Eye (tissue), 1 donor: ENCODE measurements around the gene MX1.

Source experiments
- DNase-seq: peaks from one replicate; pipeline ENCODE4 v3.0.0-alpha.2; 2015

The MX1 gene, protein sequence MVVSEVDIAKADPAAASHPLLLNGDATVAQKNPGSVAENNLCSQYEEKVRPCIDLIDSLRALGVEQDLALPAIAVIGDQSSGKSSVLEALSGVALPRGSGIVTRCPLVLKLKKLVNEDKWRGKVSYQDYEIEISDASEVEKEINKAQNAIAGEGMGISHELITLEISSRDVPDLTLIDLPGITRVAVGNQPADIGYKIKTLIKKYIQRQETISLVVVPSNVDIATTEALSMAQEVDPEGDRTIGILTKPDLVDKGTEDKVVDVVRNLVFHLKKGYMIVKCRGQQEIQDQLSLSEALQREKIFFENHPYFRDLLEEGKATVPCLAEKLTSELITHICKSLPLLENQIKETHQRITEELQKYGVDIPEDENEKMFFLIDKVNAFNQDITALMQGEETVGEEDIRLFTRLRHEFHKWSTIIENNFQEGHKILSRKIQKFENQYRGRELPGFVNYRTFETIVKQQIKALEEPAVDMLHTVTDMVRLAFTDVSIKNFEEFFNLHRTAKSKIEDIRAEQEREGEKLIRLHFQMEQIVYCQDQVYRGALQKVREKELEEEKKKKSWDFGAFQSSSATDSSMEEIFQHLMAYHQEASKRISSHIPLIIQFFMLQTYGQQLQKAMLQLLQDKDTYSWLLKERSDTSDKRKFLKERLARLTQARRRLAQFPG

DNA sequence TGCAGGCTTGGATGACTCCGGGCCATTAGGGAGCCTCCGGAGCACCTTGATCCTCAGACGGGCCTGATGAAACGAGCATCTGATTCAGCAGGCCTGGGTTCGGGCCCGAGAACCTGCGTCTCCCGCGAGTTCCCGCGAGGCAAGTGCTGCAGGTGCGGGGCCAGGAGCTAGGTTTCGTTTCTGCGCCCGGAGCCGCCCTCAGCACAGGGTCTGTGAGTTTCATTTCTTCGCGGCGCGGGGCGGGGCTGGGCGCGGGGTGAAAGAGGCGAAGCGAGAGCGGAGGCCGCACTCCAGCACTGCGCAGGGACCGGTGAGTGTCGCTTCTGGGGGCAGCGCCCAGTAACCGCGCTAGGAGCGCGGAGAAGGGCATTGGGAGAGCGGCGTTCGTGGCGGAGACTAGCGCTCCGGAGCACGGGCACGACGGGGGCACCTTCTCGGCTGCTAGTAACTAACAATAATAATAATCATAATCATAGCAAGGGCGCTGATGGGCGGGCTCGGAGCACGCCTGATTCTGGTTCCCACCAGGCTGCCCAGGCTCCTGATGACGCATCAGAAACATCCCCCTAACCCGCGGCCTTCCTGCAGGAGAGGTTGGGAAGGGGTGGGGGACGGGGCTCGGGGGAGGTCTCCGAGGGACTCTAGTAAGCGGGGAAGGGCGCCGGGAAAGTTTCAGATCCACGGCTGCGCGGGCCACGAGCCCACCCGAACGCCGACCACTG, at the start of gene MX1:
Gene MX1 (plus strand): TSS at position 286 of the 722 bp plus-strand sequence. CDS start 5,832 bp downstream, outside the sequence.
- DNase-seq: peak; percentile 73

DNA sequence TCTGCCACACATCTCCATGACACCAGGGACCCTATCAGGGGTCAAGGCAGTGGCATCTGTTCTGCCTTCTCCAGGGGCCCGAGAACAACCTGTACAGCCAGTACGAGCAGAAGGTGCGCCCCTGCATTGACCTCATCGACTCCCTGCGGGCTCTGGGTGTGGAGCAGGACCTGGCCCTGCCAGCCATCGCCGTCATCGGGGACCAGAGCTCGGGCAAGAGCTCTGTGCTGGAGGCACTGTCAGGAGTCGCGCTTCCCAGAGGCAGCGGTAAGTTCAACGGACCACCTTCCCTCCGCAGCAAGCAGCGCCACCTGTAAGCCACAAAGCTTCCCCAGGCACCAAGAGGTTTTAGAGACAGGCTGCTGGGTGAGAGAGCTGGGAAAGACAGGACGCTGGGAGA, 48.3 kb upstream of the MX1 start:
- no peak for DNase-seq

DNA sequence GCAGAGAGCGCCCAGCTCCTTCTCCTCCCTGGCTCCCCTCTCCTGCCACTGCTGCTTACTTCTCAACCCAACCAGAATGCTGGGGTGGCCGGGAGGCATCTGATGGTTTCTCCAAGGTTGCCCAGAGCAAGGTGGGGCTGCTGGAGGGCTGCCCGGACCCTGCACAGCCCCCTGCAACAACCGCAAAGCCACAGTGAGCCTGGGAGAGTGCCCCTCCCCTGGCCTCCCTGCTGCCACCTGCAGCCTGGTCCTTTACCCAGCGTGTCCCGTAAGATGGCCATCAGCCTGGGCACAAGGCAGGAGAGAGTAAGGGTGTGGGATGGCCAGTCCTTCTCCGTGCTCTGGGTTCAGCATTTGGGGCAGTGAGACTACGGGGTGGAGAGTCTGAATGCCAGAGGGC, 47.2 kb upstream of the MX1 start:
- DNase-seq: no peak

DNA sequence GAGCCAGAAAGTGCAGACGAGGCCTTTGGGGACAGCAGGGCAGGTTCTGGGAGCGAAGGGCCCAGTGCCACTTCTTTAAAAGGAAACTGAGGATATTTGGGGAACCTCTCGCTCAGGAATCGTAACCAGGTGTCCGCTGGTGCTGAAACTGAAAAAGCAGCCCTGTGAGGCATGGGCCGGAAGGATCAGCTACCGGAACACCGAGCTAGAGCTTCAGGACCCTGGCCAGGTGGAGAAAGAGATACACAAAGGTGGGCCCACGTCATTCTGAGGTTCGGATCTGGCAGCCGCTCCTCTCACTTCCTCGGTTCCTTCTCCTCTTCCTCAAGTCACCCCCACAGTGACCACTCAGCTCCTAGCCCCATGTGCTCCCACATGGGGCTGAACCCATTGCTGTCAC, 46.1 kb upstream of the MX1 start:
- DNase-seq: no peak

DNA sequence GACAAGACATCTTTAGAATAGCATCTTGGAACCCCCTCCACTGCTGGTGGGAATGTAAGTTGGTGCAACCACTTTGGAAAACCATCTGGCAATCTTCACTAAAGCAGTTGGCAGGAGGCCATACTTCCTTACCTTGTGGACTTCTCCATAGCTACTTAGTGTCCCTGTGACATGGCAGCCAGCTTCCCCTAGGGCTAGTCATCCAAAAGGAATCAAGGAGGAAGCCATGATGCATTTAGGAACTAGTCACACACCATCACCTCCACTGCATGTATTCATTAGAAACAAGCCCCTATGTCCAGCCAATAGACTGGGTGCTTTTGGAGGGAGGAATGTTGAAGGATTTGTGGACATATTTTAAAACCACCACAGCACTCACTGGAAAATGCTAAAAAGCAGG, 44.3 kb upstream of the MX1 start:
- no peak for DNase-seq

DNA sequence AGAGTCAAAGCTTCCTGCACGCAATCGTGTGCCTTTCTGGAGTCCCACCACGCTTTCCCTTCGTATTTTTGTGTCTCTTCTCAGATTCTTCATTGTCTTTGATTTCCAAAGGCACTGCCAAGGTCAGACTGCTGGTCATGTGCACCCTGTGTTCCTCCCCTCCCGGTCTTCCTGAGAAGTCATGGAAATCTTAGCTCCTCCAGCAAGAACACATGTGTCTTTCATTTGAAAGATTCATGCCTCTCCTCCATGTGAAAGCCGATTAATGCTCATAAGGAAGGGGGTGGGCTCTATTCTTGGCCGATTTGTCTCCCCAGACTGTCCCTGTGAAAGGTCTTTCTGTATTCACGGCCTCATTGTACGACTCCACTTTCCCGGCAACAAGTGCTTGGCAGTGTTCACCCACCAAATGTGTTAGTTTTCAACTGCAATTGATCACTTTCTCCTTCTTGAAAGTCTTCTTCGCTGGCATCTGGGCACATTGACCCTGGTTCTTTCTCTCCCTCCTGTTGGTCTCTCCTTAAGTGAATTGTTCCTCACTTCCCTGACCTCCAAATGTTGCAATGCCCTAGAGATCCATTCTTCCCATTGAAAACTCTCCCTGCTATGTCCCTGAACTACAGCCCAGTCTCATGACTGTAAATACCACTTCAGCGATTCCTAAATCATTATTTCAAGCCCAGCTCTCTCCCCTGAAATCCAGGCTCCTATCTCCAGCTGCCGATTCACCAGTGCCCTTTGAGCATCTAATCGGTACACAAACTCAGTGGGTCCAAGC, 38.8 kb upstream of the MX1 start:
- DNase-seq: no peak

DNA sequence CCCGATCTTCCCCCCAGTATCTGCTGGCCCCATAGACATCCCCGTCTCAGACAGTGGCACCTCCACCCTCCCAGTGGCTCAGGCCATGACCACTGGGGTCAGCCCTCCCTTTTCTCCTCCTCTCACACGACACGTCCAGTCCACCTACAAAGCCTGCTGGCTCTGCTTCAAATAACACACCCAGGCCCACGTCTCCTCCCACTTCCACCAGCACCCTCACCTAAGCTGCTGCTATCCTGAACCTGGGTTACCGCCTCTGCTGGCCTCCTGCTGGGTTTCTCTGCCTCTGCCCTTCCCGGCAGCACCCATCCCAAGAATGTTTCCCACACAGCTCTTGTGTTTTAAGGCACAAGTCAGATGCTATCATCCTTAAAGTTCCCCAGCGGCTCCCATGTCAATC, 38.2 kb upstream of the MX1 start:
- DNase-seq: no peak

DNA sequence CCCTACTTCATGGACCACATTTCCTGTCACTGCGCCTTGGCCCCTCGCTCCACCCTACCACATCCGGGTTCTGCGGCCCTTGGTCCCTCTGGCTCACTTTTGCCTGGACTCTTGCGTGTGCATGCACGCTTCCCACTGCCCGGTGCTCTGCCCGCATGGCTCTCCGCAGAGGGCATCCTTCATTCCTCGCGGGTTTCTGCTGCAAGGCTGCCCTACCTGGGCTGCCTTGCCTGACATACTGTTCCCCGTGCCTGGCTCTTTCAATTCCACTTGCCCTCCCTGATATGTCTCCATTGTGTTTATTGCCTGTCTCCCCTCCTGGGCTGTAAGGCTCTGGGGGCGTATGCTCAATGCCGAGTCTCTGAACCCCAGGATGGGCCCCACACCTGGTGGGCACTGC, 37.8 kb upstream of the MX1 start:
- no peak for DNase-seq

DNA sequence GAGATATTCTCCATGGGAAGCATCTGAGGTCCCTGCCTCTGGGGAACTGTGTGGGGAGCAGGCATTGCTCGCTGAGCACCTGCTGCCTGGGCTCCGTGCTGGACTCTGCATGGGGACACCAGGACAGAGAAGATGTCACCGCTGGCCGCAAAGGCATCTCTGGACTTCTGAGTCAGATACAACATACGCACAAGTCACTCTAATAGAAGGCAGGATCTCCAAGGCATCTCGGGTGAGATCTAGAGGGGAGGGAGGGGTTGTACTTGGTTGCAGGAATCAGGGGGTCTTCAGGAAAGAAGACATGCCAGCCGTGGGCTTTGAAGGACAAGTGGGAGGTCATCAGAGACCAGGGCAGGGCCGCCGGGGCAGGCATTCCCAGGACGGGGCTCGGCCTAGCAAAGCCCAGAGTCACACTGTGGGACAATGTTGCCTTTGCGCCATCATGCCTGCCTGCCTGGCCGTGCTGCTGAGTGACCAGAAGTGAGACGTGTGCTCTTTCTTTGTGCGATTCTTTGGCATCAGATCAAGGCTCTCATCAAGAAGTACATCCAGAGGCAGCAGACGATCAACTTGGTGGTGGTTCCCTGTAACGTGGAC, 35.9 kb upstream of the MX1 start:
- no peak for DNase-seq

DNA sequence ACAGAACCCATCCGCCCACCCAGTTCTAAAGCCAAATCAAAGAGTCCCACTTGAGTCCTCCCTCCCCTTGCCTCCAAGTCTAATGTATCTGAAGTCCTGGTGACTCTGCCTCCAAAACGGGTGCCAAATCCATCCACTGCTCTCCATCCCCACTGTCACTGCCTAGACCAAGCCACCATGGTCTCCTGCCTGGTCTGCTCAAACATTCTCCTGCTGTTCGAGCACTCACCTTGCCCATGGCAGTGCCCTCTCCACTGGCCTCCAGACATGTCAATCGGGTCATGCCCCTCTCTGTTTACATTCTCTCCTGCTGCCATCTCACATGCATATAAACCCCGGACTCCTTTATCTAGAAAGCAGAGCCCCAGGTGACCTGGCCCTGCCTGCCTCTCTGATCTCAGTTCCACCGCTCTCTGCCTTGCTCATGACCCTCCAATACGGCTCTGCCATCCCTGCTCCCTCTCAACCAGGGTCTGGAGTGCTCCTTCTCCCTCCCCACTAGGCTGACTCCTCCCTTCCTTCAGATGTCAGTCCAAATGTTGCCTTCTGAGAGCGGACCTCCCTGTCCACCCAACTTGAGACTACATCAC, 32.1 kb upstream of the MX1 start:
- no peak for DNase-seq

DNA sequence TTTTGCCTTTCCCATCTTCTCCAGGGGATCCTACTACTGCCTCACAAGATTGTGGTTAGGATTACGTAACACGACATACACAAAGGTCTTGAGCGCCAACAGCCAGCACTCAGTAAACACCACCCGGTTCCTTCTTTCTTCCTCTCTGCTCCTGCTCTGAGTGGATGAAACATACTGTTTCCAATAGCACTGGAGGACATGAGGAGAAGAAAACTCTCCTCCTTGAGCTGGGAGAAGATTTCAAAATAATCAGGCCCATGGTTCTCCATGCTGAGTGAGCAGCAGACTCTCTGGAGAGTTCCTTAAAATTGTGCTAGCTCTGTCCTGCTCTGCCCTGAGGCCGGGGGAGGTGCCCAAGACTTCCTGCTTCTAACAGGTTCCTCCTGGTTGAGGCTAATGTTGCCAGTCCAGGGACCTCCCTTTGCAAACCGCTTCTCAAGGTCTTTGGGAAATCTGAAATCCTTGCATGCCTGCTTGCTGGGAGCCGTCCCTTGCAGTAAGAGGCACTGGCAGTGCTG, 29.4 kb upstream of the MX1 start:
- no peak for DNase-seq

DNA sequence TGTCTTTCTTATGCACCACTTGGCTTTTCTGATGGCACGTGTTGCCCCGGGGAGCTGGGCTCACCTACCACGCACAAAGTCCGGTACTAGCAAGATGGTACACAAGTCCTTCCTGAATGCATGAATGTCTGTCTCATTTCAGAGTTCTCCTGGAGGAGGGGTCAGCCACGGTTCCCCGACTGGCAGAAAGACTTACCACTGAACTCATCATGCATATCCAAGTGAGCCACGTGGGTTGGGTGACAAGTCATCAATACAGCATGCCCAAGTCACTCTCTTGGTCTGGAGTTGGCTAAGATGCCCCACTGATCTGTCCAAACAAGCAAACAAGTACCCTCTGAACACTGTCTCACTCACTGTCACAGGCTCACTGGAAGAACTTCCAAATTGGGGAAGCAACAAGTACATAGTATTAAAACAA, 28.6 kb upstream of the MX1 start:
- no peak for DNase-seq

DNA sequence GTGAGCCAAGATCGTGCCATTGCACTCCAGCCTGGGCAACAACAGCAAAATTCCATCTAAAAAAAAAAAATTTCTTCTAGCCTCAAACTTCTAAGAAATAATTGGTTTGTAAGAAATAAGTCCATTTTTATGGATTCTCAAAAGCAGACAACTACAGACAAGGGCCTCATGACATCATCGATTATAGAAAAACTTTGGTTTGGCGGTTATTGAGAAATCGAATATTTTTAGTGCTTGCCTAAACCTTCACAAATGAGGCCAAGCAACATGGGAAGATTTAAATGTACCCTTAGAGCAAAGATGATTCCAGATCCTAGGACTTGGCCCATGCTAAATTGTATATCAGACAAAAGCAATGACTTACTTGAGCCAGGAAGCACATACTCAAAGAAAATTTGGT, 27.8 kb upstream of the MX1 start:
- no peak for DNase-seq

DNA sequence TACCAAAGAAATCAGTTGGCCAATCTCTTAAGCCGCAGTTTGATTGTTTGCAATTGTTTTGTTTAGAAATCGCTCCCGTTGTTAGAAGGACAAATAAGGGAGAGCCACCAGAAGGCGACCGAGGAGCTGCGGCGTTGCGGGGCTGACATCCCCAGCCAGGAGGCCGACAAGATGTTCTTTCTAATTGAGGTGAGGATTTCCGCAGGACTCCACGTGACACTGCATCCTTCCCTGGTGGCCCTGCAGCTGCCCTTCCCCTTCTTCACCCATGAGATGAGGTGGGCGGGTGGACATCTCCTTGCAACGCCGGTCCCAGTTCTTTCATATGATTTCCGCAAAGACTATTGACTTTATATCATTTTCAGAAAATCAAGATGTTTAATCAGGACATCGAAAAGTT, 27.2 kb upstream of the MX1 start:
- DNase-seq: no peak

DNA sequence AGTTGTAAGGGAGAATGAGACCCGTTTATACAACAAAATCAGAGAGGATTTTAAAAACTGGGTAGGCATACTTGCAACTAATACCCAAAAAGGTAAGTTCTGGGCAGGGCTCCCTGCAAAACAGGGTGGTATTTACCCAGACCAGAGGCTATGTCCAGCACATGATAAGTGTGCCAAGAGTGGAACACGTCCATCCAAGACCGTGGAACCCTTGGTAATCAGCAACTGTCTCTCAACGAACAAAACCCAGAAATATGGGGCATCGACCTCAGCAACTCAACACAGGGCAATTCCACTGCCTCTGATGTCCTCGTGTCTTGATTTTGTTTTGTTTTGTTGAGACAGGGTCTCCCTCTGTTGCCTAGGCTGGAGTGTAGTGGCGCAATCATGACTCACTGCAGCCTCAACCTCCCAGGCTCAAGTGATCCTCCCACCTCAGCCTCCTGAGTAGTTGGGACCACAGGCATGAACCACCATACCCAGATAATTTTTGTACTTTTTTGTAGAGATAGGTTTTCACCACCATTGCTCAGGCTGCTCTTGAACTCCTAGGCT, 26.7 kb upstream of the MX1 start:
- no peak for DNase-seq

DNA sequence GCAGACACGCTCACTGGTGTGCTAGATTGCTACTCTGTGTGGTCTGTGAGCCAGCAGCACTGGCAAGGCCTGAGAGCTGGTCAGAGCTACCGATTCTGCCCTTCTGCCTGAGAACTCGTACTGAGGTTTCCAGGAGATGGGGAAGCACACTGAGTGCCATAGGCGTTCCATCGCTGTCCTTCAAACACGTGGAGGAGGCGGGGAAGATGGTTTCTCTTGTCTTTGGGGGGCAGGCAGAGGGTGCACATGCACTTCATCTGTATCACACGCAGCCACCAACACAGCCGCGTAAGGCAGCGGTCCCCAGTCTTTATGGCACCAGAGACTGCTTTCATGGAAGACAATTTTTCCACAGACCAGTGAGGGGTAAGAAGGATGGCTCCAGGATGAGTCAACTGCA, 23.8 kb upstream of the MX1 start:
- no peak for DNase-seq

DNA sequence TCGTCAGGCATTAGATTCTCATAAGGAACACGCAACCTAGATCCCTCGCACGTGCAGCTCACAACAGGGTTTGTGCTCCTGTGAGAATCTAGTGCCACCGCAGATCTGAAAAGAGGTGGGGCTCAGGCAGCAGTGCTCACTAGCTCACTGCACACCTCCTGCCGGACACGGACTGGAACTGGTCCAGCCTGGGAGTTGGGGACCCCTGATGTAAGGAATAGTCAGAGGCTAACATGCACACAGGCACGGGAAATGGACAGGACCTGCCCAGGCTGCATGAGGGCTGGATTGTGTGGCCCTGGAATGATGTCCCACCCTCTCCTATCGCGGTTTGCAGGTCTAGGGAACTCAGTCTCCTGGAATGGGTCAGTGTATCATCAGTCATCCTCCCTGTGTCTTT, 23.2 kb upstream of the MX1 start:
- no peak for DNase-seq

DNA sequence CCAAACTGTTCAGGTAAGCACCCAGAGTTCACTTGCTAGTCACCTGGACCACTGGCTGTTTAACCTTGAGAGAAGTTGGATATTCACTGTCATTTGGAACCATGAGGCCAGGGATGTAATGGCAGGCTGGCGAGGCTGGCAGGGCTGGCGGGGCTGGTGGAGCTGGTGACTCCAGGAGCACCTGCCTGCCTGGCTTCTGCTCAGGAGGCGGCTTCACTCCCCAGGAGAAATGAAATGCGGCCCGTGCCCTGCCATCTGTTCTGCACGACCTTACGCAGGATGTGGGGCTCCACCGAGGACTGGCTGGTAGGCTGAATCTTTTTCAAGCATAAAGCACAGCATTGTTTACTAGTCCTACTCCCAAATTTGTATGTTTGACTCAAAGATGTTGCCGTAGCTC, 22.7 kb upstream of the MX1 start:
- DNase-seq: no peak

DNA sequence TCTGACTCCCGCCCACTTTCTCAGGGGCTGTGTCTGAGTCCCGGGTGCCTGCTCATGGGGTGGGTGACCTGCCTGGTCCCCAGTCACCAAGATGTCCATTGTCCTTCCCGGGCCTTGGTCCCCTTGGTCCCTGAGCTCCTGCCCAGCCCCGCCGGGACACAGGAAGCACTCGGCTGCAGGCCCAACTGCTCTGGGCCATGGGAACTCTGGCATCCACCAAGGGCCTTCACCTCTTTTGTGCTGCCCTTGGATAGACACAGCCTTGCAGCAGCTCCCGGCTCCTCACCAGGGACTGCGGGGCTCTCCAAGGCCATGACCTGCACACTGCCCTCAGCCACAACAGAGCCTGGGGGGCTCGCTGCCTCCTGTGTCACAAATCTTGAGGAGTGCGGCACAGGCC, 22.1 kb upstream of the MX1 start:
- no peak for DNase-seq

DNA sequence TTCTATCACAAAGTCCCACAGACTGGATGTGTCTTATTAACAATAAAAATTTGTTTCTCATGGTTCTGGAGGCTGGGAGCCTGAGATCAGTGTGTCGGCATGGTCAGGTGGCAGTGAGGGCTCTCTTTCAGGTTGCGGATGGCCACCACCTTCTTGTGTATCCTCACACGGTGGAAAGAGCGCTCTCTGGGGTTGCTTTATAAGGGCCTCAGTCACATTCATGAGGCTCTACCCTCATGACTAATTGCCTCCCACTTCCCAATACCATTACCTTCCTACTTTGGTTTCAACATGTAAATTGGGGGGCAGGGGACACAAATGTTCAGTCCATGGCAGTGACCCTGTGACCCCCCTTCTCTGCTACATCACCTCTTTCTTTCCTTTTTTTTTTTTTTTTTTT, 20.7 kb upstream of the MX1 start:
- DNase-seq: no peak

DNA sequence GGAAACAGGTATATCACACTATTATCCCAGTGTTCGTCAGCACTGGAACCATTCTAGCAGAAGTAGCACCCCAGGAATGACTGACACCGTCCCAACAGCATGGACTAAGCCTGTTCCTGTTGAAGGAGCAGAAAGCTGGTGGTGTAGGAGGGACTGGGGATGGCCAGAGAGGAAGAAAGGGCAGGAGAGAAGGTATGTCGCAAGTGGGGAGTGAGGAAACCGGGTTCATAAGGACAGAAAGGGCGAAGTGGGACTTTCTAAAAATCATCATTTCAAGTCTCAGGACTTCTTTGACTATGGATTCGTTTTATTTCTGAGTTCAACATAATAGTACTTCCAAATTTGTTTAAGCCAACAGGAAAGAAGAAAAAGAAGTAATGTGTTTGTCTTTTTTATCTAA, 19.7 kb upstream of the MX1 start:
- no peak for DNase-seq
